Spleen (tissue), 7 donors: ENCODE data around the gene KLHL2.

ENCODE experiments used
- POLR2A ChIP-seq, 3 donors: fragments of 450-650 bp; IDR thresholded peaks; one replicate each; pipeline ENCODE4 v1.5.1; 2017; ENCODE audit warnings: antibody characterized with exemption in 3 of 3, mild to moderate bottlenecking in 1 of 3
- TF ChIP-seq, protein P1 (sequence below), 11 experiments: fragments of 200-600 bp in 7 of 11; fragments of 450-650 bp in 4 of 11; sonication (generic) in 4 of 11; IDR thresholded peaks in 8 of 11; conservative IDR thresholded peaks in 3 of 11; 1 replicate in 7 of 11; 2 replicates in 4 of 11; pipeline versions ENCODE4 v1.4.0 to v1.8.0; 2016 to 2021; ENCODE audit warnings: antibody characterized with exemption in 11 of 11, inconsistent platforms in 4 of 11, mild to moderate bottlenecking in 1 of 11
- donor health status: DM: no; HTN: no; CAD: no; lungs with moderate emphysema.
- donor health status: DM: no; HTN: no; CAD: no.
- donor health status: DM: no; HTN: no; CAD: no.

- TF ChIP-seq POLR2A (IDR thresholded peaks at IDR 0.05): no peak
- TF ChIP-seq, protein P1, sequence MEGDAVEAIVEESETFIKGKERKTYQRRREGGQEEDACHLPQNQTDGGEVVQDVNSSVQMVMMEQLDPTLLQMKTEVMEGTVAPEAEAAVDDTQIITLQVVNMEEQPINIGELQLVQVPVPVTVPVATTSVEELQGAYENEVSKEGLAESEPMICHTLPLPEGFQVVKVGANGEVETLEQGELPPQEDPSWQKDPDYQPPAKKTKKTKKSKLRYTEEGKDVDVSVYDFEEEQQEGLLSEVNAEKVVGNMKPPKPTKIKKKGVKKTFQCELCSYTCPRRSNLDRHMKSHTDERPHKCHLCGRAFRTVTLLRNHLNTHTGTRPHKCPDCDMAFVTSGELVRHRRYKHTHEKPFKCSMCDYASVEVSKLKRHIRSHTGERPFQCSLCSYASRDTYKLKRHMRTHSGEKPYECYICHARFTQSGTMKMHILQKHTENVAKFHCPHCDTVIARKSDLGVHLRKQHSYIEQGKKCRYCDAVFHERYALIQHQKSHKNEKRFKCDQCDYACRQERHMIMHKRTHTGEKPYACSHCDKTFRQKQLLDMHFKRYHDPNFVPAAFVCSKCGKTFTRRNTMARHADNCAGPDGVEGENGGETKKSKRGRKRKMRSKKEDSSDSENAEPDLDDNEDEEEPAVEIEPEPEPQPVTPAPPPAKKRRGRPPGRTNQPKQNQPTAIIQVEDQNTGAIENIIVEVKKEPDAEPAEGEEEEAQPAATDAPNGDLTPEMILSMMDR (IDR thresholded peaks at IDR 0.05 in 8 of 11, conservative IDR thresholded peaks at IDR 0.05 in 3 of 11): no peak
Measured at GRCh38 chr4:165325732-165326512, 118.6 kb downstream of the KLHL2 start.
